Measurements from ENCODE around the gene PPP1CA.

GRCh38 chr11:67393990-67394389 is 7.7 kb downstream of the PPP1CA start:
- TF ChIP-seq CTCF (IDR thresholded peaks at IDR 0.05; ENCODE audit: low read depth, low read length, poor library complexity, severe bottlenecking) (no peak), EZH2phosphoT487 (IDR thresholded peaks at IDR 0.05; ENCODE audit: borderline replicate concordance, low read length) (no peak)

Data from DOHH2 (cell line).